GM21723 (cell line): ENCODE results near the gene CNDP1.
"Not testable (repeated sequence)": the region's sequence is repeated elsewhere in the genome, so short reads cannot be mapped to it uniquely, and the experiment has no call there.

ENCODE experiments used
- ATAC-seq: cut with Tn5 transposase; IDR thresholded peaks from one replicate; pipeline ENCODE4 v1.9.1; 2021; ENCODE audit warnings: mild to moderate bottlenecking, moderate library complexity; ENCODE audit not compliant: unreplicated experiment

Gene CNDP1

DNA sequence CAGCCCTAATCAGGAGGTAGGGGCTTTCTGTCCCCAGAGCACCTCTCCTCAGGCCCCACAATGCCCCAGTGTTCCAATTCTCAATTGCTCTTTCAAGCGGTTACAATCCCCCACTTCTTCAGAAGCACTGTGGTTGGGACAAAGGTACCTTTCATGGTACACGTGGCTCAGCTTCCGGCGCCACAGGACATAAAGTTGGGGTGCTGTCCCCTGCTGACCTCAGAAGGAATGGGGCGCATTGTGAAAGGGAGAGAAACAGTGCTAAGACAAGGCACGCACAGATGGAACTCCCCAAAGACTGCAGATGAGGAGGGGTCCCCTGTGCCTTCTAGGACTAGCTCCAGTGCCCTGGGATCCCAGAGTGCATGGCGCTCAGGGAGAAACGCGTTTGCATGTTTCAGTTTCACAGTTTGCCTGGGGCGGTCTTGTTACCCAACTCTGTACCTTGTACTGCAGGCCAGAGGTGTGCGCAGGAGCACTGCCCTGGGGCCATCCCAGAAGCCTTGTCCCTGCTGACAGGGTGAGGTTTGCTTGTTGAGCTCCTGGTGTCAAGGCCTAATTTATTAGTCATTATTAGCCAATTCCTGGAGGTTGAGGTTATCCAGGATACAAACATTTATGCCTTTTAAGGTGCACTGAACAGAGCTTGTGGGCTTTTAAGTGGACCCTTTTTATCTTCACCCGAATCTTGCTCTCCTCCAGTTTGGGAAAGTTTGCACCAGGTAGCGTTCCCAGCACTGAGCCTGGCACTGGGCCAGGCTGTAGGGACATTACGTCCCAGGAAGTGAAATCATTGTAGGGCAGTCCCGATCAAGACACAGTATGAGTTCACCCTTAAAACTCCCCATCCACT is 7.6 kb downstream of the CNDP1 start:
- no peak for ATAC-seq

DNA sequence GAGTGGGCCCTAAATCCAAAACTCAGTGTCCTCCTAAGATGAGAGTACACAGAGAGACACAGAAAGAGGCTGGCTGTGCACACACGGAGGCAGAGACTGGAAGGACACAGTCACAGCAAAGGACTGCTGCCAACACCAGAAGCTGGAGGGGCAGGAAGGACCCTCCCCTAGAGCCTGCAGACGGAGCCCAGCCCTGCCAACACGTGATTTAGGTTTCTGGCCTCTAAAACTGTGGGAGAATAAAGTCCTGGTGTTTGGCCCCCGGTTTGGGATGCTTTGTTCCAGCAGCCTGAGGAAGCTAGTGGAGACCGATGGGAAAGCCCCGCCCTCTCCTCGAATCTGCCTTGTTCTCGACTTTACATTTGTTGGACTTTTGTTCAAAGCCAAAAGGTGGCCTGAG is 10.6 kb downstream of the CNDP1 start:
- no peak for ATAC-seq

DNA sequence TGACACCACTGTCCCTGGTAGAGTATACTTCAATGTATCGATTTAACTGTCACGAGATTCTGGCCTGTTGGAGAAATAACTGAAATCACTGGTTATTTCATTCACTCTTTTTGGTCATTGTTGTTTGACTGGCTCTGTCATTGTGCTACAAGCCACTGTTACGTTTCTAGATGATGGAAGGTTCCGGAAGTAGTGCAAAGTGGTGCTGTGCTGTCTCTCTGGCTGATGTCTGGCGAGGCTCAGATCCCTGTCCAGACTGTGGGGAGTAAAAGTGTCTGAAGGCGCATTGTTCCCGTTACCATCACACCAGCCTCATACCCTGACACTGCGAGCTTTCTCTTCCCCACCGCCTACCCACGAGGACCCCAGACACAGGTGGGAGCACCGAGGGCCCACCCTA is 11.7 kb downstream of the CNDP1 start:
- ATAC-seq: no peak

DNA sequence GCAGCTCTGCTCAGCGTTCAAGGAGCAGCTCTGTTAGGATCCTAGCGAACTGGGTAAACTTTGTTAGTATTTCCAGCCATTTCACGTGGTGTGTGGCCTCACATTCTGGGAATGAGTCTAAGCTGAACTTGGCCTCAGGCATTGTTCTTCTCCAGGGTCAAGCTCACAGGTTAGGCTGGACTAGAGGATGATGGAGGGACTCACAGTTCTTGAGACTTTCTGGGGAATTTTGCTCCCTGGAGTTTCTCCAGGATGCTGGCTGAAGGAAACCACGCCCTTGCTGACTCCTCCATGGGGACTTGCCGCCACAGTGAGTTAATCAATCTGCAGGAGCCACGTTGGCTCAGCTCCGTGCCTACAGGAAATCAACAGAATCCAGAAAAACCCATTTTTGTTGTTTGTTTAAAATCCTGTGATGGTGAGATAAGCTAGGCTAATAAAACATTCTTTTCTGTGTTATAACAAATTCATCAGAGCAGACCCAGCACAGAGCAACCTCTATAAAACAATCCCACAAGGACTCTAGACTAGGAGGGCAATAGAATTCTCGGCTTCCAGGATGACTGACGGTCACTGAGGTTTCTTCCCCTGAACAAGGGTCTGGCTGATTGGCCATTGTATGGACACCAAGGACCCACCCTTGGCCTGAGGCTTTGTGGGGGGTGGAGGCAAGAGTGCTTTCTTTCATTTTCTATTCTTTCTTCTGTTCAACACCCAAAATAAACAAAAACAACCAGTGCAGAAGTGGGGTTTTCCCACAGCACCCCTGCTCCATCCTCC is 12.6 kb downstream of the CNDP1 start:
- ATAC-seq: no peak

- no peak for ATAC-seq
These were observed 13.6 kb downstream of the CNDP1 start for GRCh38 chr18:74547860-74548259.

DNA sequence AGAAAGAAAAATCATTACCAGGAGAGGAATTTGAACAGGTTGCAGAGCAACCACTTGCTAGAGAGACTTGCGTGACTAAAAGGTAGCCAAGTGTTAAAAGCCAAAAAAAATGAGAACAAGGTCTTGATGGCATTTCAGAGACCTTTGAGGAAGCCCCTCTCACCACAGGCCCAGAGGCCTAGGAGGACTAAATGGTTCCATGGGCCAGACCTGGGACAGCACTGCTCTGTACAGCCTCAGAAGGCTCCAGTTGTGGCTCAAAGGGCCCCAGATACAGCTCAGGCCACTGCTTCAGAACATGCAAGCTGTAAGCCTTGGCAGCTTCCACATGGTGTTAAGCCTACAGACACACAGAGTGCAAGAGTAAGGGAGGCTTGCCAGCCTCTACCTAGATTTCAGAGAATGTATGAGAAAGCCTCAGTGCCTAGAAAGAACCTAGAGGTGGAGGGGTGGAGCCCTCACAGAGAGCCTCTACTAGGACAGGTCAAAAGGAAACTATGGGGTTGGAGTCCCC is 15.3 kb downstream of the CNDP1 start:
- no peak for ATAC-seq

- no peak for ATAC-seq
These were observed 16.6 kb downstream of the CNDP1 start for GRCh38 chr18:74550886-74551285.

- no peak for ATAC-seq
These were observed 17.2 kb downstream of the CNDP1 start for GRCh38 chr18:74551452-74551851.

GRCh38 chr18:74551936-74552555 is 17.7 kb downstream of the CNDP1 start:
- peak; percentile 99 for ATAC-seq

- ATAC-seq: no peak
These were observed 21.8 kb downstream of the CNDP1 start for GRCh38 chr18:74556126-74556525.

DNA sequence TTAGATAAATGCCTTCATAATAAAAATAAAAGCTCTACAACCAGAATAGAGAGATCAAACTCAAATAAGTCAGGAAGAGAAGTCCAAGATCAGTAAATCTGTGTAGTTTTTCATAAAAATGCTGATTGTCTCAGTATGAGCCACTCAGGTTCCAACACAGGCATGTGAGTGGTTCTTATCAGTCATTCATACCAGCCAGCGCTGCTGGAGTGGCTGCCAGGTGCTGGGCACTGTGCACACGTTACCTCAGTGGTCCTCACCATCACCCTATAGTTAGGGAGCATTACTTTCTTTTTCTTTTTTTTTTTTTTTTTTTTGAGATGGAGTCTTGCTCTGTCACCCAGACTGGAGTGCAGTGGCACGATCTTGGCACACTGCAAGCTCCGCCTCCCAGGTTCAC is 23.8 kb downstream of the CNDP1 start:
- ATAC-seq: no peak

DNA sequence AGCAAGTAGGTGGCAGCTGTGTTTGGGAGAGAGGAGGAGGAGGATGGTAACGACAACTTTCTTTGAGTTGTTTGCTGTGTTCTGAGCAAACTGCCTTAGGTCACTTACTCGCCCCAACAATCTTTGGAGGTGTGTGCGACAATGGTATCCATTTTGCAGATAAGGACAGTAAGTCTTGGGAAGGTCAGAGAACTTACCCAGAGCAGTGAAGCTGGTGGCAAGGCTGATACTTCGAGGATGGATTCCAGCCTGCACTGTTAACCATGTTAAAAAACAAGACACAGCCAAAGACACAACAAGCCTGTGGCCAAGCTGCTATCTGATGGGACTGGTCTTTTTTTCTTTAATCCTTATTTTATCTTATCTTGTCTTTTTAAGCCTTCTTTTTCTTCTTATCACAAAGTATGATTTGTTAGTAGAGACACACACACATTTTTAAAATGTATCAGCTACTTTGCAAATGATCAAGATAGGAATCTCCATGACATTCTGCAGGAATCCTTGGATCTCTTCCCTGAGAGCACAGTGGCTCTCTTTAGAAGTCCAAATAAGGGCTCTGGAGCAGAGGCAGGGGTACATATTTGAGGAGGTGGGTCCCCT is 27.9 kb downstream of the CNDP1 start:
- no peak for ATAC-seq

DNA sequence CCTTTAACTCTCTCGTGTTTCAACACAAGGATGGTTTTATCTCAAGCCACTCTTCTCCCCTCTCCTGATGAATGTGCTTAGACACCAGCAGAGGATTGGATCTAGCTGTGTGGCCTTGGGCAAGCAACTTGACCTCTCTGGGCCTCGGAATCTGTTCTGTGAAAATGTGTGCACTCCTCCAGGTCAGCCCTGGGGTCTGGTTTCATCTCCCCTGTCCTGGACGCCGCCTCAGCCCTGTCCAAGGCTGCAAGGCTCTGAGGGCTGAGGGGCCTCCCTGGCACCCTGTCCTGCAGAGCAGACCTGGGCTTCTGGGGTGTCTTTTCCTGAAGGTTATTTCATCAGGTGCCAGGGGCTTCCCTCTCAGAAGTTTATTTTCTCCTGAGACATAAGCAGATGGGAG is 28.5 kb downstream of the CNDP1 start:
- ATAC-seq: no peak

DNA sequence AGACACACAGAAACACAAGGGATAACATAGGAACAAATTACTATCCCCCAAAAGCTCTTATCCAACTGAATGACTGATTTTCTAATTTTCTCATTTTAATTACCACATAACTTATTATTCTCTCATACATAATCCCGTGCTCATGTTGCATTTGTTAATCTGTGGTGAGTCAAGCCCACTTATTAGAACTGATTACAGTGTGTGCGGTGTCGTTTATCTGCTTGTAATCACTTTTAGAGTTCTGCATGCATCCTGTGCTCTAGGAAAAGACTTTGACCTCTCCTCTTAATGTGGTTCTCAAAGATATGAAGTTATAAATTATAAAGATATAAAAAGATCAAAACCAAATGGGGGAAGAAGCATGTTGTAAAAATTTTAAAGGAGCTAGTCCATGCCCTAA is 29.7 kb downstream of the CNDP1 start:
- ATAC-seq: no peak

- ATAC-seq: not testable (repeated sequence)
These were observed 30.9 kb downstream of the CNDP1 start for GRCh38 chr18:74565164-74565563.

GRCh38 chr18:74565993-74566392 is 31.7 kb downstream of the CNDP1 start:
- not testable (repeated sequence) for ATAC-seq

GRCh38 chr18:74567822-74568221 is 33.5 kb downstream of the CNDP1 start:
- ATAC-seq: no peak

DNA sequence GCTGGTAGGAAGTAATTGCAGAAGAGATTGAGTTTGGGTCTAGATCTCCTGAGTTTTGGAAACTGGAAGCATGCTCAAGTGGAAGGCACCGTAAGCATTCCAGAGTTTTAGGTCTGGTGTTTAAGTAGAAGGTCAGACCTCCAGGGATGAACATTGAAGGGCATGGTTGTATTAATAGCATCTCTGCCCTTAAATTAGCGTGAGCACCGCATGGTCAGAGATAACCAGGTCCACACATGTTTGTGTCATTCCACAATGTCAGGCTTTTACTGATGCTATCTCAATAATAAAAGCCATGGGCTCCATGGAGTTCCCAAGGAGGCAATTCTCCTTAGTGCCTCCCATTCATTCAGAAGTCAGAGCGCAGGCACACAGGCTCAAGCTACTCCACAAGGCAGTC is 35.1 kb downstream of the CNDP1 start:
- ATAC-seq: no peak

- no peak for ATAC-seq
These were observed 36.0 kb downstream of the CNDP1 start for GRCh38 chr18:74570266-74570665.

DNA sequence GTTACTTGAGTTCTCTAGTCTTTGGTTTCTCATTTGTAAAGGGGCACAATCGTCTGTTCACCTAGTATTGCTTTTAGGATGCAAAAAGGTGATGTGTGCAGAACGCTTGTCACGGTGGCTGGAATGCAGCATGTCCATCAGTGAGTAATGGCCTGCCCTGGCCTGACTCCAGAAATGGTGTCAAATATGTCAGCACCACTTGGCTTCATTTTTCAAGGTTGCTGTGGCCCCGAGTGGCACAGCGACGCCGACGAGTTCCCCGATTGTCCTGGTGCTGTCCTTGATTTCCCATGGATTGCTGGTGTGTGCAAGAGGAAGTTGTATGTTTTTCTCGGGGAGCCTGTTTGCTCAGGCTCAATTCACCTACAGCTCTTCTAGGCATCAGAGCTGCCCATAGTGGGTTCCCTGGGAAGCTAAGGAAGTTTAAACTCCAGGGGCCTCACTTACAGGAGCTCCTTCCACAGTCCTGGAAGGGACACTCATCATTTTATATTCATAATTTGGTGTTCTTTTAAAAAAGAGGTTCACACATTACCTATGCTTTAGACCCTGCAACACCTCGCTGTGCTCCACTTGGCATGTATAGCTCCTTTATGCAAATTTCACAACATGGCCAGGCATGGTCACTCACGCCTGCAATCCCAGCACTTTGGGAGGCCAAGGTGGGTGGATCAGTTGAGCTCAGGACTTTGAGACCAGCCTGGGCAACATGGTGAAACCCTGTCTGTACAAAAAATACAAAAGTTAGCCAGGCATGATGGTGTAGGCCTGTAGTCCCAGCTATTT is 37.8 kb downstream of the CNDP1 start:
- no peak for ATAC-seq
